ENCODE data around the gene NRARP. TPM values are rescaled to one million over a fixed set of nuclear protein-coding genes. Genes with fewer than 3 reads are reported as not detected.

NRARP gene
- total and polyA plus RNA-seq, 2 of the 13 experiments (the other 11 are each of a cell fraction or from before 2014, with no cell fraction given), result 0.22 to 0.46 TPM

DNA sequence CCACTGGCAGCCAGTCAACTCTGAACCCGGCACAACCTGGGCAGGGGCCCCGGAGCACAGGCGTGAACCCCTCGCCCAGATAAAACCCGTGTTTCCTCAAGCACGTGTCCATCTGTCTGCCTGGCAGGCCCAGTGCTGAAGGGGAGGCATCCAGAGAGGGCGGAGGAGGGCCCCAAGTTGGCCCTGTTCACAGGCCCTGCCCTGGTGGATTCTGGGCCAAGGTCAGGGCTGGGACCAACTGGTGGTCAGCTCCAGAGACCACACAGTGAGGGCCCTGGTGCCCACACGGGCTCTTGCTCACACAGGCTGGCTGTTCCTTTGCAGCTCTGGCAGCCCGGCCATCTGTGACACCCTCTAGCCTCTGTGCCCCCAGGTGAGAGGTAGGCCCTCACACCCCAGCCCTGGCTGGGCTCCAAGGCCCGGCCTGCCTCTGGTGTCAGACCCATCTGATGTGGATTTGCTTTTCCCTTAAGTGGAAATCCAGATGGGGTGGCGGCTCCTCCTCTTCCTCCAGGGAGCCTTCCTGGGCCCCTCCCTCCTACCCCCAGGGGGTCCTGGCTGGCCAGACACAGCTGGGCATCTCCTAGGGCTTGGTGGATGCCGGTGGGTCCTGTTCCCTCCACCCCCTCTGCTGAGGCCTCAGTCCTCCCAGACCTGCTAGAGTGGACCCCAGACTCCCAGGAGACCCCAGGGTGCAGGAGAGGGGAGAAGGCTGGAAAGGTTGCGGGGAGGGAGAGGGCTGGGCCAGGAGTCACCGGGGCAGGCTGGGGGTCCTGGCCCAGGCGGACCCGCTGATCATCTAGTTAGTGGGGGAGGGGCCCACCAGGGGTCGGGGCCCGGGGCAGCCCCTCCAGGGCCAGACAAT lies 51.5 kb downstream of the NRARP start (continued):
- TF ChIP-seq CEBPG (CRISPR knock-in tag; IDR thresholded peaks at IDR 0.05), result no peak
- TF ChIP-seq ZNF607 (CRISPR knock-in tag; IDR thresholded peaks at IDR 0.05; ENCODE audit: borderline replicate concordance), result no peak
- 0 out of 2 replicates have a peak, but pooled peaks have one; percentile 22 for TF ChIP-seq ZNF121 (CRISPR knock-in tag; IDR thresholded peaks at IDR 0.05)
- TF ChIP-seq NRL (CRISPR knock-in tag; IDR thresholded peaks at IDR 0.05; ENCODE audit: borderline replicate concordance), result no peak; the same call in 1 of the 2 replicates
- no peak for TF ChIP-seq ZNF160 (CRISPR knock-in tag; IDR thresholded peaks at IDR 0.05)
- peak; percentile 73 for TF ChIP-seq AGO1 (IDR thresholded peaks at IDR 0.05; ENCODE audit: low read depth, low read length, poor library complexity, severe bottlenecking)
- no peak for TF ChIP-seq CENPT (CRISPR knock-in tag; IDR thresholded peaks at IDR 0.05; ENCODE audit: low read depth)
- TF ChIP-seq ZBTB49 (CRISPR knock-in tag; IDR thresholded peaks at IDR 0.05; ENCODE audit: borderline replicate concordance), result no peak
- TF ChIP-seq HOXA3 (CRISPR knock-in tag; IDR thresholded peaks at IDR 0.05), result peak; percentile 18; the same call in 1 of the 2 replicates
- TF ChIP-seq ZNF34 (CRISPR knock-in tag; IDR thresholded peaks at IDR 0.05; ENCODE audit: borderline replicate concordance), result no peak
- TF ChIP-seq SRSF1 (optimal IDR thresholded peaks at IDR 0.05; ENCODE audit: low read depth, low read length), result no peak
- TF ChIP-seq ZNF253 (CRISPR knock-in tag; IDR thresholded peaks at IDR 0.05; ENCODE audit: borderline replicate concordance), result no peak
- TF ChIP-seq HNF4A (CRISPR knock-in tag; IDR thresholded peaks at IDR 0.05), result peak; percentile 50
- TF ChIP-seq ZNF773 (CRISPR knock-in tag; IDR thresholded peaks at IDR 0.05; ENCODE audit: borderline replicate concordance), result no peak
- TF ChIP-seq HNRNPL (IDR thresholded peaks at IDR 0.05; ENCODE audit: low read depth, low read length), result peak; percentile 62; the same call in 1 of the 2 replicates
- TF ChIP-seq BHLHE40 (IDR thresholded peaks at IDR 0.05; ENCODE audit: low read length), result no peak
- no peak for TF ChIP-seq RORA (CRISPR knock-in tag; IDR thresholded peaks at IDR 0.05)
- peak; percentile 52; the same call in 1 of the 2 replicates for TF ChIP-seq IRF9 (CRISPR knock-in tag; IDR thresholded peaks at IDR 0.05; ENCODE audit: borderline replicate concordance)
- TF ChIP-seq HNF1A (IDR thresholded peaks at IDR 0.05; ENCODE audit: low read depth), result no peak
- no peak for TF ChIP-seq HNF1A (CRISPR knock-in tag; IDR thresholded peaks at IDR 0.05; ENCODE audit: borderline replicate concordance)
- TF ChIP-seq ZNF841 (CRISPR knock-in tag; IDR thresholded peaks at IDR 0.05; ENCODE audit: borderline replicate concordance), result no peak
- no peak for TF ChIP-seq PLRG1 (conservative IDR thresholded peaks at IDR 0.05)
- no peak for TF ChIP-seq XBP1 (CRISPR knock-in tag; IDR thresholded peaks at IDR 0.05)
